Measurements from ENCODE around the gene CYP3A7.

- TF ChIP-seq CTCF (IDR thresholded peaks at IDR 0.05) (no peak), POLR2A (IDR thresholded peaks at IDR 0.05) (no peak)
Observed at GRCh38 chr7:99780588-99780987, 45.6 kb upstream of the CYP3A7 start.

Measured in uterus (tissue), 2 donors.